GM18951 (cell line): ENCODE results near the gene CASTOR1.

Experiments used
- POLR2A ChIP-seq: IDR thresholded peaks from 4 replicates; pipeline ENCODE4 v1.6.1; 2011; ENCODE audit warnings: mild to moderate bottlenecking; ENCODE audit not compliant: insufficient read length, insufficient read depth; ENCODE audit errors: extremely low read depth
- in situ Hi-C: fragments of 300-500 bp; cut with MboI; formaldehyde crosslinking; loops from one replicate; pipeline ENCODE4 v1.12.0; 2022; ENCODE audit warnings: low sequenced_read_pairs, mixed read lengths, inconsistent platforms; ENCODE audit not compliant: unreplicated experiment

The CASTOR1 gene

GRCh38 chr22:30265823-30266444 lies 23.4 kb downstream of the CASTOR1 start:
- in situ Hi-C loops, result loop anchor here (10.0 kb wide), 1 partner anchor 119 kb away; the partner anchor contains the start of gene RNF215
- TF ChIP-seq POLR2A, result peak; percentile 80

DNA sequence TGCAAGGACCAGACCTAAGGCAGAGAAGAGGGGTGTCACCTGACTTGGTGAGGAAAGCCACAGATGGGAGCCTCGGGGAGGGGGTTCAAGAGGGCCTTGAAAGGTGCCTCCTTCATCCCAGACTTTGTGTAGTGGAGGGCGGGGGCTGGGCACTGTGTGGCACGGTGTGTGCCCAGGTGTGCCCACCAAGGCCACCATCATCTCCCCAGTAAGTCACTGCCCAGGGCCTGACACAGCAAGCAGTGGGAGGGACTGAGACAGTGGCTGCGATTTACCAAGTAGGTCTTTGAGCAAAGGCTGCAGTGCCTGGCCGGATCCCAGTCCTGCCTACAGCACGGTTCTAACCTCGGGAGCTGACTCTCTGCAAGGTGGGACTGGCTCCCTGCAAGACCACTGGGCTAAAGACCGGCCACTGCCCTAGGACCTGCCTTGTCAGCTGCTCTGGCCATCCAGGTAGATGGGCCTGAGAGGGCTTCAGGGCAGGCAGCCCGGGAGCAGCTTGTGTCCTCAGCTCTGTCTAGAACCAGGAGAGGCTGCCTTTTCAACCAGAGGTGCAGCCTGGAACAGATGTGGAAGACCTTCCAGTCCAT lies 24.1 kb downstream of the CASTOR1 start:
- in situ Hi-C loops, result loop anchor here (10.0 kb wide), 1 partner anchor 120 kb away; the partner anchor contains the start of gene RNF215

DNA sequence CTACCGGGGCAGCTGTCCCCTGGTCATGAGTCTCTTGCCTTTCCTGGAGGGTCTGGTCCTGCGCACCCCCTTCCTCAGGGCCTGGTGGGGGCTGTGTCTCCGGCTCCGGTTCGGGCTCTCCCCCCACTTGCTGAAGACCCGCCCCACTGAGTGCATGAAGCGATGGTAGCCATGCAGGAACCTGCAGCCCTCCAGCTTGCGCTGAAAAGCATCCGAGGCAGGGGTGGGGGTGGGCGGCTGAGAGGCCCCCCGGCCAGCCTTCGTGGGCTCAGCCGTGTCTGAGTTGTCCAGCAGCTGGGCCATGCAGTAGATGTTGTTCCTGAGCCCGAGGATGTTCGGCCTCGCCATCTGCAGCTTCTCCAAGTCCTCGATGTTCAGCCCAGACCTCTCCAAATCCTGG lies 25.4 kb downstream of the CASTOR1 start:
- no peak for TF ChIP-seq POLR2A
- in situ Hi-C loops, result loop anchor here (10.0 kb wide), 1 partner anchor 121 kb away; the partner anchor contains the start of gene RNF215

More for the DNA sequence above, 24.1 kb downstream of the CASTOR1 start:
- no peak for TF ChIP-seq POLR2A

DNA sequence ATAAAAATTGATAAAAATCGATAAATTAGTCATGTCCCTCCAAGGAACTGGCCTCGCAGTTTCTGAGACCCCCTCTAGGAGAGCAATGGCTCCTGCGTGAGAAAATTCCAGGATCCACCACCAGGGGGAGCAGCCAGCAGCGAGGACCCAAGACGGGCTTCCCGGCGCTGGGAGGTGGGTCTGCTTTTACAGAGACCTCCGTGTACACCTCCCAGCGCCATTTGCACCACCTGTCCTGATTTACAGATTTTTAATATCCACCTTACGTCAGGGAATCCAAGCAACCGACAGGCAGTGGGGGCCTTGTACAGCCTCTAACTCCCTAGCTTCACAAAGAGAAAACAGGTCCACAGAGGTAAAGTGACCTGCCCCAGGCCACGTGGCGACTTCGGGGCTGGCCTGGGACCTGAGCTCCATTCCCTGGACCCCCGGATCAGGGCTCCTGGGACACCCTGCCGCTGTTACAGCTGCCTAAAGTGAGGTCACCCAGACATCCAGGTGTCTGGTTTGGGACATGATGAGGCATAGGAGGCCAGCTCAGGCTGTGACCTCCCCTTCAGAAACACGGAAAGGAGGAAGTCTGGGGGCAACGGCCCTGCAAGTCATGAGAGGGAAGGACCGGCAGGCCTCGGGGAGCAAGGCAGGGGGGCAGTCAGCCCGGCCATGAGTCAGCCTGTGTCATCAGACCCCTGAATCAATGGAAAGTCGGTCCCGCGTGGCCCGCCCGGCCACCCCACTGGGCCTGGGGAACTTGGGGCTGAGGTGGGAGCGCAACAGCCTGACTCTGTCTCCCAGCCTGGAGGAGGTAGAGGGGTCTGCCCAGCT lies 26.2 kb downstream of the CASTOR1 start:
- TF ChIP-seq POLR2A, result no peak
- in situ Hi-C loops, result loop anchor here (10.0 kb wide), 1 partner anchor 122 kb away; the partner anchor contains the start of gene RNF215

DNA sequence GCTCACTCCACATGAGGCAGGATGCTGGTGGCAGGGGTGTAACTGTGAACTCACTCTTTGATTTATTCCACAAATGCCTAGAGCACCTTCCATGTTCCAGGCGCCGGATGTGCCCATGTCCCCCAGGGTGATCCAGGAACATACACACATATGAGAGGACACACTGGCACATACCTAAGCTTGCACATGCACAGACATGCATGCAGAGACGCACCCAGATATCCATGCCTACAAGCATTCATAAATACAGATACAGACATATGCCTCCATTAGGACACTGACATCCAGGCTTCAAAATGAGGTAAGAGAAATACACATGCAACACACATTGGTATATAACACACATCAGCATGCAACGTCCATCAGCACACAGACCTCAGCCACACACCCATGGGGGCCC lies 27.2 kb downstream of the CASTOR1 start:
- in situ Hi-C loops, result loop anchor here (10.0 kb wide), 1 partner anchor 123 kb away; the partner anchor contains the start of gene RNF215
- no peak for TF ChIP-seq POLR2A

DNA sequence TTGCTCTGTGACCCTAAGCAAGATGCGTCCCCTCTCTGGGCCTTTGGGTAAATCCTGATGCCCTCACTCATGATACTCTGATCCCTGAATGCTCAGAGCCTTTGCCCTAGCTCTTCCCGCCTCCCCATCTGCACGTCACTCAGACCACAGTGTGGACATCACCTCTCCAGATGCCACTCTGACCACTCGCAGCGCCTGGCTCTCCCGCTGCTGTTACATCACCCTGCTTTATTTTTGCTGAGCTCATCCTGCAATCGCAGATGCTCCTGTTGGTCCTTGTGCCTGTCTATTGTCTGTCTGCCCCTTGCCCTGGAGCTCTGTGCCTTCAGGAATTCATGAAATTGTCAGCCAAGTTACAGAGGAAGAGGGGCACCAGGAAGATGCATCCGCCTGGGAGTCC lies 28.2 kb downstream of the CASTOR1 start:
- TF ChIP-seq POLR2A, result no peak
- in situ Hi-C loops, result loop anchor here (10.0 kb wide), 1 partner anchor 124 kb away; the partner anchor contains the start of gene RNF215

- in situ Hi-C loops, result loop anchor here (10.0 kb wide), 1 partner anchor 124 kb away; the partner anchor contains the start of gene RNF215
- TF ChIP-seq POLR2A, result no peak
These were observed 28.6 kb downstream of the CASTOR1 start for GRCh38 chr22:30260682-30261081.

DNA sequence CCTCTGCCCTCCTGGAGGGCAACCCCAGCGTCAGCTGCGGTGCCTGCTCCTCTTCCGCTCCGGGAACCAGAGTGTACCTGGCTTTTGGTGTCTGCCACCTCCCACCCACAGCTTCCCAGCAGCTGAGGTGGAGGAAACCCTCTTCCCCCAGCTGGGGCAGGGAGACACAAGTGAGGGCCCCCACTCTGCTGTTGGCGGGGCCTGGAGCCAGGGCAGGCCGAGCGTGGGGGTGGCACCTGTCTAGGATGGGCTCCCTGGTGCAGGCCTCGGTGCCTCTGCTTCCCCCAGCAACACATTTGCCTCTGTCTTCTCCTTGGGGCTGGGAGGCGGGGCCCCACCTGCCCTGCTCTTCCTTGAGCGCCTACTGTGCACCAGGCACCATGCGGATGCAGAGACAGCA lies 29.0 kb downstream of the CASTOR1 start:
- in situ Hi-C loops, result loop anchor here (10.0 kb wide), 1 partner anchor 125 kb away; the partner anchor contains the start of gene RNF215
- TF ChIP-seq POLR2A, result no peak

GRCh38 chr22:30254314-30254713 lies 35.0 kb downstream of the CASTOR1 start:
- TF ChIP-seq POLR2A, result no peak
- in situ Hi-C loops, result no loop called here

DNA sequence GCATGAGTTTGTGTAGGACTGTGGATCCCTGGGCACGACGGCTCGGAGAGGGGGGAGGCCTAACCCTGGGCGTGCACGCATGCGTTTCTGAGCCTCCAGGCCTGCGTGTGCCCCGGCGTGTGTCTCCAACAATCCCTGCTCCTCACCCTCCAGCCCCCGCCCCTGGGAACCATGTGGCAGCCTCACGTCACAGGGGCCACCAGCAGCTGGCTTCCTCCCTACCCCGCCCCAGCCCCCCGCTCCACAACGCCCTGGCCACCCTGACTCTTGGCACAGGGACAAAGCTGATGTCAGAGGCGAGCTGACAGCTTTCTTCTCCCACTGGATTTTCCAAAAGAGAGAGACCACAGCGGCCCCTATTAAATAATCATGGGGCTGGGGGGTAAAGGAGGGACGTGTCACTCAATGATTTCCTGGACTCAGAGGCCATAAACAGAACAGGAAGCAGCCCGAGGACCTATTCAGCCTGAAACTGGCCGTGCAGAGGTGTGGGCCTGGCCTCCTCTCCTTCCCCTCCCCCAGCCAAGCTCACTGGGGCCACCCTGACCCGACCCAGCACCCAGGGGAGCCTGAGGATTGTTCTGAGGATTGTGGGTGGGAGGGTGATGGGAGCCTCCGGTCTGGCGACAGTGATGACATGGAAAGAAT lies 36.0 kb downstream of the CASTOR1 start:
- in situ Hi-C loops, result no loop called here

DNA sequence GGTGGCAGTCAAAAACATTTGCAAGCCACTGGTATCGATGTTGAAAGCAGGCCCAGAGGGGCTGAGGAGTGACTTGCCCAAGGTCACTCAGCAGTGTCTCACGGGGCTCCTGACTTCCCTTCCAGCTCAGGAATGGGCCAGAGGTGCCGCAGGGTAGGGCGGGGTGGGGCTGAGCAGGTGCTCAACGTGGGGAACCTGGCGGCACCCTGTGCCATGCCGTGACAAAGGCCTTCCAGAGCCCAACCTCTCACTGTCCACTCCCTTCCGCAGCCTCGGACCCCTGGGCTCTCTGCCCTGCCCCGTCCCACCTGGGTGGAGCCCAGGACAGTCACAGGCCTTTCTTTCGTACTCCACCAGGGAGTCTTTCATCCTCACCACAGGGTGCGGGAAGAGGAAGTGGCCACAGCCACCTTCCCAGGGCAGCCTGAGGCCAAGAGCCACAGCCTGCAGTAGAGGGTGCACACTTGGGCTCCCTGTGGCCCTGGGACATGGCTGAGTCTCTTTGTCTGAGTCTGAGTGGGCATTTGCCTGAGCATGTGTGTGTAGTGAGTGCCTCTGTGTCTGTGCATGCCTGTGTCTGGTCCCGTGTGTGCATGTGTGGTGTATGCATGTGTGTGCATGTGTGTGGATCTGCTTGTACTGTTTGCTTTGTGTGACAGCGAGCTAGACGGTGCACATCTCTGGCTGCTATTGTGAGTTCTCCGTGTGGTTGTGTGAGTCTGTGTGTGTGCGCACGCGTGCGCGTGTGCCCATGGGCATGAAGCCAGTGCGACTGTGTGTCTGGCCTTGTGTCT lies 36.7 kb downstream of the CASTOR1 start:
- no peak for TF ChIP-seq POLR2A
- in situ Hi-C loops, result no loop called here

More for the DNA sequence above, 36.0 kb downstream of the CASTOR1 start:
- no peak for TF ChIP-seq POLR2A

DNA sequence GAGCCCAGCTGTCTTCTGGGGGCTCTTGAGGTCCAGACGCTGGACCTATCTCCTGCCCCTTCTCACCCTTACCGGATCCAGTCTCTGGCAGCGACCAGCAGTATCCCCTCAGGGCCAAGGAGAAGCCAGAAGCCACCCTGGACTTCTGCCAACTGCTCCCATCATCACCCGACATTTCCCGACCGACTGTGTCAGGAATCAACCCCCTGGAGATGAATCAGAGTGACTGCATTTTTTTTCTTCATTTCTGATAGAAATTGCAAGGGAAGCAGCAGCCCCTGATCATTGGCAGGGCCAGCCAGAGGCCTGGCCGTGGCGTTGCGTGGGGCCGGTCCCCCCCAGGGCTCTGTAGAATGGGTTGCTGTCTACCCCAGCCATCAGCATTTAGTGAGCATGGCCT lies 37.6 kb downstream of the CASTOR1 start:
- TF ChIP-seq POLR2A, result no peak
- in situ Hi-C loops, result no loop called here
